CD8-positive, alpha-beta memory T cell (primary cell): ENCODE results near the gene LRRC55. TPM values are rescaled to one million over a fixed set of nuclear protein-coding genes. Genes with fewer than 3 reads are reported as not detected.
A peak's percentile ranks its signal among the peaks of the same experiment; 100 is the strongest.

ENCODE experiments used
- CTCF ChIA-PET: fragments of 350-600 bp; sonication (Branson Sonifier 250); formaldehyde crosslinking; loops from one replicate; lab custom pipeline; 2021; ENCODE audit warnings: antibody characterized with exemption; lab: Charles Lee
- POLR2A ChIA-PET: fragments of 350-600 bp; sonication (Branson Sonifier 250); formaldehyde crosslinking; loops from one replicate; lab custom pipeline; 2021; ENCODE audit warnings: antibody characterized with exemption; lab: Charles Lee
- DNase-seq, 5 donors: peaks; one replicate each; pipeline versions ENCODE4 v3.0.0 to v3.0.0-alpha.2; 2020 to 2022; ENCODE audit warnings: mixed read lengths in 1 of 5
- H3K27ac ChIP-seq: one replicate; pipeline ENCODE4 v1.7.0; 2013; ENCODE audit warnings: low read depth, mild to moderate bottlenecking, low read length, moderate library complexity
- H3K27me3 ChIP-seq: 2 replicates; pipeline ENCODE4 v1.7.0; 2013; ENCODE audit warnings: low read length, mild to moderate bottlenecking; ENCODE audit not compliant: insufficient read depth, poor library complexity, severe bottlenecking
- H3K36me3 ChIP-seq: 2 replicates; pipeline ENCODE4 v1.7.0; 2013; ENCODE audit warnings: mild to moderate bottlenecking, low read length, moderate library complexity; ENCODE audit not compliant: insufficient read depth
- H3K4me1 ChIP-seq: 2 replicates; pipeline ENCODE4 v1.7.0; 2013; ENCODE audit warnings: mild to moderate bottlenecking, low read length, moderate library complexity; ENCODE audit not compliant: insufficient read depth
- H3K4me3 ChIP-seq: 2 replicates; pipeline ENCODE4 v1.7.0; 2013; ENCODE audit warnings: mild to moderate bottlenecking, low read length
- H3K9me3 ChIP-seq: 2 replicates; pipeline ENCODE4 v1.7.0; 2013; ENCODE audit warnings: mild to moderate bottlenecking, low read length
- H3K27ac Mint-ChIP-seq, 8 donors: one replicate each; pipeline ENCODE4 v1.8.0; 2020 to 2021; ENCODE audit warnings: mixed read lengths in 8 of 8, mild to moderate bottlenecking in 6 of 8, inconsistent platforms in 3 of 8, moderate library complexity in 3 of 8
- H3K27me3 Mint-ChIP-seq, 2 donors: one replicate each; pipeline ENCODE4 v1.8.0; 2020 to 2021; ENCODE audit warnings: mixed read lengths in 2 of 2, mild to moderate bottlenecking in 1 of 2, moderate library complexity in 1 of 2
- H3K36me3 Mint-ChIP-seq, 3 donors: one replicate each; pipeline ENCODE4 v1.8.0; 2020 to 2021; ENCODE audit warnings: mixed read lengths in 3 of 3, inconsistent platforms in 1 of 3, mild to moderate bottlenecking in 1 of 3
- H3K4me1 Mint-ChIP-seq, 3 donors: one replicate each; pipeline ENCODE4 v1.8.0; 2020 to 2021; ENCODE audit warnings: mixed read lengths in 3 of 3, inconsistent platforms in 1 of 3, mild to moderate bottlenecking in 1 of 3
- H3K4me3 Mint-ChIP-seq, 7 donors: one replicate each; pipeline ENCODE4 v1.8.0; 2020 to 2021; ENCODE audit warnings: mixed read lengths in 7 of 7, mild to moderate bottlenecking in 6 of 7, moderate library complexity in 4 of 7, inconsistent platforms in 2 of 7
- H3K9me3 Mint-ChIP-seq, 5 donors: one replicate each; pipeline ENCODE4 v1.8.0; 2020 to 2022; ENCODE audit warnings: mixed read lengths in 5 of 5, mild to moderate bottlenecking in 3 of 5, moderate library complexity in 2 of 5, inconsistent platforms in 1 of 5
- polyA plus RNA-seq: library from polyadenylated mRNA; unstranded; fragments of 300-500 nt; fragmentation: Illumina TruSeq; gene quantifications from one replicate; pipeline ENCODE4 v1.2.3, GENCODE V29; 2021
- total RNA-seq, 2 experiments: library from RNA; stranded (reverse); gene quantifications; one replicate each; pipeline ENCODE4 v1.2.3, GENCODE V29; 2021

LRRC55 gene
- total and polyA plus RNA-seq, 3 experiments from 2014 or later, result not detected

DNA sequence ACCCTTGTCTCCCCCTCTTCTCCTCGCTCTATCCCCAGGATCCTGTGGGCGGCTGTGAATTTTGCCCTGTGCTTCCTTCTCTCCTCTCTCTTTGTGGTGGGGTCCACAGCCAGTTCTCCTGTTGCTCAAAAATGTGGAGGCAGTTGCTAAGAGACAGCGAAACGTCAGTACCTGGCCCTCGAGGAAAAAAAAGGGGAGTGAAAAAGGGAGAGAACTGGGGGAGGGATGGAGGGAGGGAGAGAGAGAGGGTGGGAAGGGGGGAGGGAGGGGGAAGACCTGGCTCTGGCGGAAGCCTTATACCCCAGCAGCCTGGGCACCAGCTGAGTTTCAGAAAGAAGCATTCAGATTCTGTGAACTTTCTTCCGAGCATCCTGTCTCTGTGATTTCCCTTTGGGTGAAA lies 2.1 kb upstream of the LRRC55 start:
- Histone ChIP-seq H3K27me3 (peaks cover 4% of the 10 kb centered on the region), H3K27ac (no peak overlapping the region), H3K4me3 (no peak overlapping the region), H3K36me3 (no peaks in the 10 kb centered on the region), H3K9me3 (no peaks in the 10 kb centered on the region), H3K4me1 (no peaks in the 10 kb centered on the region)
- H3K9me3 Mint-ChIP-seq, result peaks cover 0 to 7% (median 2%) of the 10 kb centered on the region in 5 donors
- no peak for DNase-seq
- H3K27me3 Mint-ChIP-seq, result peaks cover 25 to 55% of the 10 kb centered on the region in 2 donors
- no peaks in the 10 kb centered on the region for H3K36me3 Mint-ChIP-seq
- no peak overlapping the region for H3K4me3 Mint-ChIP-seq
- CTCF ChIA-PET, result no interaction called here
- H3K4me1 Mint-ChIP-seq, result no peaks in the 10 kb centered on the region
- POLR2A ChIA-PET, result no interaction called here
- peak overlapping the region in 1 of 8 donors; percentile 35 for H3K27ac Mint-ChIP-seq

GRCh38 chr11:57180081-57180561 lies 1.6 kb upstream of the LRRC55 start:
- ChIA-PET POLR2A (no interaction called here), CTCF (no interaction called here)
- Histone ChIP-seq H3K4me3 (no peak overlapping the region), H3K4me1 (no peaks in the 10 kb centered on the region), H3K27me3 (peaks cover 4% of the 10 kb centered on the region), H3K36me3 (no peaks in the 10 kb centered on the region), H3K9me3 (no peaks in the 10 kb centered on the region), H3K27ac (no peak overlapping the region)
- DNase-seq, result no peak
- Mint-ChIP-seq H3K4me3 (no peak overlapping the region), H3K9me3 (peaks cover 0 to 7% (median 2%) of the 10 kb centered on the region in 5 donors), H3K36me3 (no peaks in the 10 kb centered on the region), H3K4me1 (no peaks in the 10 kb centered on the region), H3K27me3 (peaks cover 24 to 55% of the 10 kb centered on the region in 2 donors), H3K27ac (no peak overlapping the region)

DNA sequence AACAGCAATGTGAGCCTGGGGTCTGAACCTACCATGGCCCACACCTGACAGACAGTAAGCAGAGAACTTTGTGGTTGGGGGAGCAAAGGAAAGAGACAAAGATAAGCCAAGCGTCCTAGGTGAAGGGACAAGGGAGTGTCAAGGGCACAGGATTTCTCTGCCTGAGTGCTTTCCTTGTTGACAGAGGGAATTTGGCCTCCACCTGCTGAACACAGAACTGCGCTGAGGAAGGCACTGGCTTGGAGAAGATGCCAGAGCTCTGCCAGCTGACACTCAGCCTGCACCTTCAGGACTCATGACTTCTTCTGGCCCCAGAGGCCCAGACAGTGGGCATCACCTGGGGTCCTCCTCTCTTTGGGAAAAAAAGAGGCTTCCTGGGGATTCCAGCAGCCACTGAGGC lies 789 bp upstream of the LRRC55 start:
- H3K4me1 ChIP-seq, result no peaks in the 10 kb centered on the region
- H3K27ac ChIP-seq, result no peak overlapping the region
- H3K4me3 ChIP-seq, result no peak overlapping the region
- H3K4me3 Mint-ChIP-seq, result no peak overlapping the region
- peaks cover 0 to 7% (median 2%) of the 10 kb centered on the region in 5 donors for H3K9me3 Mint-ChIP-seq
- H3K36me3 Mint-ChIP-seq, result no peaks in the 10 kb centered on the region
- no peaks in the 10 kb centered on the region for H3K4me1 Mint-ChIP-seq
- H3K9me3 ChIP-seq, result no peaks in the 10 kb centered on the region
- H3K36me3 ChIP-seq, result no peaks in the 10 kb centered on the region
- peaks cover 4% of the 10 kb centered on the region for H3K27me3 ChIP-seq
- POLR2A ChIA-PET, result no interaction called here
- no peak overlapping the region for H3K27ac Mint-ChIP-seq
- peaks cover 21 to 54% of the 10 kb centered on the region in 2 donors for H3K27me3 Mint-ChIP-seq
- no peak for DNase-seq
- CTCF ChIA-PET, result no interaction called here

- H3K4me1 Mint-ChIP-seq, result no peaks in the 10 kb centered on the region
- no peak overlapping the region for H3K4me3 Mint-ChIP-seq
- Histone ChIP-seq H3K27ac (no peak overlapping the region), H3K27me3 (peaks cover 4% of the 10 kb centered on the region), H3K9me3 (no peaks in the 10 kb centered on the region), H3K4me3 (no peak overlapping the region), H3K36me3 (no peaks in the 10 kb centered on the region), H3K4me1 (no peaks in the 10 kb centered on the region)
- peaks cover 0 to 7% (median 0%) of the 10 kb centered on the region in 5 donors for H3K9me3 Mint-ChIP-seq
- no peaks in the 10 kb centered on the region for H3K36me3 Mint-ChIP-seq
- ChIA-PET POLR2A (no interaction called here), CTCF (no interaction called here)
- DNase-seq, result no peak
- peaks cover 20 to 36% of the 10 kb centered on the region in 2 donors for H3K27me3 Mint-ChIP-seq
- peak overlapping the region in 1 of 8 donors; percentile 41 for H3K27ac Mint-ChIP-seq
Measured at GRCh38 chr11:57182896-57183295, 1.1 kb downstream of the LRRC55 start.

DNA sequence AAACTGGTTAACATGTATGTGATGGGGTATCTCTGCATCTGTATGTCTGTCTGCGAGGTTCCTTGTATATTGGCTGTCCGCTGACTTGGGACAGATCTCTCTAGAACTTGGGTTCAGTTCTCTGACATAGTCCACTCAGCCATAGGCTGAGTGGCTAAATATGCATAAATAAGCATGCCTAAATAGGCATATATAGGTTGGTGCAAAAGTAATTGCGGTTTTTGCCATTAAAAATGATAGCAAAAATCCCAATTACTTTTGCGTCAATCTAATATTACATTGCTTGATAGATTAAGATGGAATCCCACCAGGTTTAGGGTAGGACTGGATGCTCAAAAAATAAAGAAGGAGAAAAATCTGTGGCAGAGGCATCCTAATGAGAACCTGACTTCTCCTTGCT lies 8.8 kb downstream of the LRRC55 start:
- CTCF ChIA-PET, result no interaction called here
- Histone ChIP-seq H3K36me3 (no peaks in the 10 kb centered on the region), H3K4me3 (no peak overlapping the region), H3K27me3 (no peaks in the 10 kb centered on the region), H3K4me1 (no peaks in the 10 kb centered on the region), H3K9me3 (no peaks in the 10 kb centered on the region), H3K27ac (no peak overlapping the region)
- Mint-ChIP-seq H3K9me3 (no peaks in the 10 kb centered on the region), H3K4me1 (no peaks in the 10 kb centered on the region), H3K36me3 (no peaks in the 10 kb centered on the region), H3K27ac (no peak overlapping the region), H3K4me3 (no peak overlapping the region), H3K27me3 (peaks cover 3 to 19% of the 10 kb centered on the region in 2 donors)
- DNase-seq, result no peak
- POLR2A ChIA-PET, result no interaction called here

DNA sequence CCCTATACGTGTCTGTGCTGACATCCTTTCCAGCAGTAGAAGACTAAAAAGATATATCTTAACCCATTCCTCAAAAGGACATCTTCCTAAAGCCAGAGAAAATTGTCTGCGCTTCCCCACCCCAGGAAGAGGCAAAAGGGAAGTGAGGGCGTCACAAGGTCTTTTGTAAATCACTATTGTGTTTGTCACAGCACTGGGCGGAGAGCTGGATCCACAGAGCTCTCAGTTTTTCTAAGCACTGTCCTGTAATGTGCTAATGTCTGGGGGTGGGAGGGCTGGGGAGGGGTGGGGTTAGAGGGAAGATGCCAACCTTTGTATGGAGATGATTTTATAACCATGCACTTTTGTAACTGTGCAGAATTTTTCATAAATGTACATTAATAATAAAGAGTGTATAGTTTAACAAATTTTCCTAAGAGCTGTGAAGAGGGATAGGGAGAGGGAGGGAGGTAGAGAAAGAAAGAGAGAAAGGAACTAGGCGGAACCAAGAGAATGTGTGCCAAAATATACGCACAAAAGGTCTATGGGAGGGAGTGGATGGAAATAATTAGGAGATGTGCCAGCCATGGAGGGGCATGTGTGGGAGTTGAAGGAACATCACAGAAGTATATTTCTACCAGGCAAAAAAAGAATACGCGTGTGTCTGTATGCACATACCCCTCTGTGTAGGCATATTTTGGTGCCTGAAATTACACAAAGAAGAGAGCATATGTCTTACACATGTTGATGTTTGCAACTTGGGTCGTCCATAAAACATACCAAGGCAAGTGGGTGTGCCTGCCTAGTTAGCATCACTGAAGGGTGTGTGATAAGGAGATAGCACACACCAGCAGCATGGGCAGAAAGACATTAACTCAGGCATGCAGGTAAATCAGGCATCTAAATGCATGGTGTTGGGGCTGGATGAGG lies 9.8 kb downstream of the LRRC55 start:
- CTCF ChIA-PET, result no interaction called here
- Mint-ChIP-seq H3K4me3 (no peak overlapping the region), H3K36me3 (no peaks in the 10 kb centered on the region), H3K4me1 (no peaks in the 10 kb centered on the region), H3K27ac (no peak overlapping the region), H3K9me3 (no peaks in the 10 kb centered on the region), H3K27me3 (peaks cover 3 to 26% of the 10 kb centered on the region in 2 donors)
- Histone ChIP-seq H3K9me3 (no peaks in the 10 kb centered on the region), H3K4me3 (no peak overlapping the region), H3K27ac (no peak overlapping the region), H3K27me3 (no peaks in the 10 kb centered on the region), H3K36me3 (no peaks in the 10 kb centered on the region), H3K4me1 (no peaks in the 10 kb centered on the region)
- DNase-seq, result no peak
- POLR2A ChIA-PET, result no interaction called here

GRCh38 chr11:57192316-57192715 lies 10.6 kb downstream of the LRRC55 start:
- Histone ChIP-seq H3K9me3 (no peaks in the 10 kb centered on the region), H3K36me3 (no peaks in the 10 kb centered on the region), H3K27ac (no peak overlapping the region), H3K4me1 (no peaks in the 10 kb centered on the region), H3K4me3 (no peak overlapping the region), H3K27me3 (no peaks in the 10 kb centered on the region)
- DNase-seq, result no peak
- no peaks in the 10 kb centered on the region for H3K36me3 Mint-ChIP-seq
- H3K9me3 Mint-ChIP-seq, result no peaks in the 10 kb centered on the region
- ChIA-PET POLR2A (no interaction called here), CTCF (no interaction called here)
- H3K4me1 Mint-ChIP-seq, result no peaks in the 10 kb centered on the region
- H3K4me3 Mint-ChIP-seq, result no peak overlapping the region
- no peak overlapping the region for H3K27ac Mint-ChIP-seq
- peaks cover 3 to 26% of the 10 kb centered on the region in 2 donors for H3K27me3 Mint-ChIP-seq

- H3K27ac Mint-ChIP-seq, result no peak overlapping the region
- ChIA-PET CTCF (no interaction called here), POLR2A (no interaction called here)
- Histone ChIP-seq H3K27ac (no peak overlapping the region), H3K4me3 (no peak overlapping the region), H3K27me3 (no peaks in the 10 kb centered on the region), H3K4me1 (no peaks in the 10 kb centered on the region), H3K9me3 (no peaks in the 10 kb centered on the region), H3K36me3 (no peaks in the 10 kb centered on the region)
- H3K27me3 Mint-ChIP-seq, result peaks cover 4 to 26% of the 10 kb centered on the region in 2 donors
- H3K4me1 Mint-ChIP-seq, result no peaks in the 10 kb centered on the region
- no peak overlapping the region for H3K4me3 Mint-ChIP-seq
- H3K9me3 Mint-ChIP-seq, result no peaks in the 10 kb centered on the region
- no peak for DNase-seq
- no peaks in the 10 kb centered on the region for H3K36me3 Mint-ChIP-seq
Measured at GRCh38 chr11:57196596-57196995, 14.8 kb downstream of the LRRC55 start.
